Measurements from ENCODE around the gene FDXACB1. TPM values are rescaled to one million over a fixed set of nuclear protein-coding genes. Genes with fewer than 3 reads are reported as not detected.

FDXACB1 gene
- total RNA-seq, 4 donors from 2014 or later, result 1.1 to 3.3 (median 2.8) TPM

DNA sequence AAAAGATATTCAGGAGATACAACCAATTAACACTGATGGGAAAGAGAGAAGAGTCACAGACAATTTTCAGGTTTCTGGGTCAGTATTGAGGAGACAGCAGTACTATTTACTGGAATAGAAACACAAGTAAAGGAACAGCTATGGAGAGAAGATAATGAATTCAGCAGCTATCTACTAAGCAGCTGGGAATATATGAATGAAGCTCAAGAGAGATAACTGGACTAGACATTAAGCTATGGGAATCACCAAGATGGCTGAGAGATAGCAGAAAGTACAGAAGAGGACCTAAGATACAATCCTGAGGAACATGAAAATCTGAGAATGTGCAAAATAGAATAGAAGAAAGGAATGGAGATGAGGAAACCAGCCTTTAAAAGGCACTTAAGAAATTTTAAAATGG is 23.5 kb downstream of the FDXACB1 start:
- DNase-seq, result no peak
- Histone ChIP-seq H3K4me3 (no peak overlapping the region), H3K36me3 (peaks cover 5 to 100% (median 22%) of the 10 kb centered on the region in 3 donors), H3K27ac (no peak overlapping the region), H3K4me1 (peaks cover 0 to 7% (median 0%) of the 10 kb centered on the region in 3 donors), H3K9me3 (no peaks in the 10 kb centered on the region), H3K27me3 (no peaks in the 10 kb centered on the region)
- no peak for TF ChIP-seq CTCF (IDR thresholded peaks at IDR 0.05)
- TF ChIP-seq POLR2A (IDR thresholded peaks at IDR 0.05), result no peak
- intact Hi-C loops (cut with DNase I), result no loop called here

- TF ChIP-seq CTCF (IDR thresholded peaks at IDR 0.05) (no peak), POLR2A (IDR thresholded peaks at IDR 0.05) (no peak)
- 81 to 92% methylated on average over 2 of the region's 2 CpGs for WGBS, 2 donors
Observed at GRCh38 chr11:111852103-111852502, 26.9 kb downstream of the FDXACB1 start.

DNA sequence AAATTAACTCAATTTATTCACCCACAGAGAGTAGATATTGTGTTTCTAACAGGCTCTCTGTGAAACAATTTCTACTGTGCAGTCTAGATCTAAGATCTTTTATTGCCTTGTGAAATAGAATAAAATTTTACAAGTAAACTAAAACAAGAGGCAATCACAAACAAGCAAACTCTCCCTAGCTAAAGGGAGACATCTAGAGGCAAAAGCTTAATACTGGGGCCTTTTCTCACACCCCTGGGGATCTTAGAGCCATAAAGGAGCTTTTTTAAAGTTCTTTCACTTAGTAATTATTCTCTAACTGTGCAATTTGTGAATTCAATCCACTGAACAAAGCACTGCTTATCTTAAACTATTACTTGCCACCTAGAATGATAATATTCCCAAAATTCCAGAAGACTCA is 27.3 kb downstream of the FDXACB1 start:
- Histone ChIP-seq H3K27ac (no peak overlapping the region), H3K9me3 (no peaks in the 10 kb centered on the region), H3K4me3 (no peak overlapping the region), H3K36me3 (peaks cover 0 to 100% (median 8%) of the 10 kb centered on the region in 3 donors), H3K4me1 (peaks cover 0 to 7% (median 0%) of the 10 kb centered on the region in 3 donors), H3K27me3 (no peaks in the 10 kb centered on the region)
- no peak for DNase-seq
- TF ChIP-seq POLR2A (IDR thresholded peaks at IDR 0.05) (no peak), CTCF (IDR thresholded peaks at IDR 0.05) (peak in 1 of 6 experiments; percentile 26)
- intact Hi-C loops (cut with DNase I), result no loop called here

More at GRCh38 chr11:111852103-111852502, 26.9 kb downstream of the FDXACB1 start:
- Histone ChIP-seq H3K4me3 (no peak overlapping the region), H3K27ac (no peak overlapping the region), H3K4me1 (peaks cover 0 to 7% (median 0%) of the 10 kb centered on the region in 3 donors), H3K9me3 (no peaks in the 10 kb centered on the region), H3K36me3 (peaks cover 0 to 100% (median 8%) of the 10 kb centered on the region in 3 donors), H3K27me3 (no peaks in the 10 kb centered on the region)
- intact Hi-C loops (cut with DNase I), result no loop called here
- no peak for DNase-seq

DNA sequence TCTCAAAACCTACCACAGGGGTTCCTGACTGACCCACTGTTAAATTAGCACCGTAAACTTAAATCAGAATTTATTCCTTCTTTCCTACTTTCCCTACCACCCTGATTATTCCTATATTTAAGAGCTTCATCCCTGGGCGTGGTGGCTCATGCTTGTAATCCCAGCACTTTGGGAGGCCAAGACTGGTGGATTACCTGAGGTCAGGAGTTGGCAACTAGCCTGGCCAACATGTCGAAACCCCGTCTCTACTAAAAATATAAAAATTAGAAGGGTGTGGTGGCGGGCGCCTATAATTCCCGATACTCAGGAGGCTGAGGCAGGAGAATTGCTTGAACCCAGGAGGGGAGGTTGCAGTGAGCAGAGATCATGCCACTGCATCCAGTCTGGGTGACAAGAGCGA is 27.9 kb downstream of the FDXACB1 start:
- intact Hi-C loops (cut with DNase I), result no loop called here
- Histone ChIP-seq H3K27ac (no peak overlapping the region), H3K4me3 (no peak overlapping the region), H3K27me3 (no peaks in the 10 kb centered on the region), H3K4me1 (peaks cover 0 to 7% (median 0%) of the 10 kb centered on the region in 3 donors), H3K9me3 (no peaks in the 10 kb centered on the region), H3K36me3 (peaks cover 0 to 99% (median 8%) of the 10 kb centered on the region in 3 donors)
- TF ChIP-seq CTCF (IDR thresholded peaks at IDR 0.05), result no peak
- TF ChIP-seq POLR2A (IDR thresholded peaks at IDR 0.05), result no peak
- 68% methylated on average over 8 of the region's 8 CpGs for WGBS, 2 donors
- DNase-seq, result no peak

DNA sequence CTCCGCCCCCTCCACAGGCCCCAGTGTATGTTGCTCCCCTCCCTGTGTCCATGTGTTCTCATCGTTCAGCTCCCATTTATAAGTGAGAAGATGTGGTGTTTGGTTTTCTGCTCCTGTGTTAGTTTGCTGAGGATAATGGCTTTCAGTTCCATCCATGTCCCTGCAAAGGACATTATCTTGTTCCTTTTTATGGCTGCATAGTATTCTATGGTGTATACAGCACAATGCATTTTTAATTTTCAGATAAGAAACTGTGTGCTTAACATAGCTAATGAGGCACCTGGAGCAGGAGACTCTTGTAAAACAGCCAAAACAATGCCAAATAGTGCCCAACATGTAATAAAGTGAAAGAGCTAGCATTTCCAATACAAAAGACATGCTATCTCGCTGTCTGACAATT is 29.3 kb downstream of the FDXACB1 start:
- WGBS, 2 donors, result 97 to 98% methylated on average over 3 of the region's 3 CpGs
- Histone ChIP-seq H3K27me3 (no peaks in the 10 kb centered on the region), H3K36me3 (peaks cover 0 to 99% (median 4%) of the 10 kb centered on the region in 3 donors), H3K4me3 (no peak overlapping the region), H3K27ac (no peak overlapping the region), H3K4me1 (peaks cover 0 to 7% (median 0%) of the 10 kb centered on the region in 3 donors), H3K9me3 (no peaks in the 10 kb centered on the region)
- no peak for TF ChIP-seq POLR2A (IDR thresholded peaks at IDR 0.05)
- no peak for TF ChIP-seq CTCF (IDR thresholded peaks at IDR 0.05)
- intact Hi-C loops (cut with DNase I), result no loop called here
- no peak for DNase-seq
